Measurements from ENCODE around the gene ICAM5. TPM values are rescaled to one million over a fixed set of nuclear protein-coding genes. Genes with fewer than 3 reads are reported as not detected.
"Not testable (repeated sequence)": the region's sequence is repeated elsewhere in the genome, so short reads cannot be mapped to it uniquely, and the experiment has no call there.

The ICAM5 gene
- total RNA-seq, 1 experiment from 2014 or later: 14.8 TPM

- in situ Hi-C loops (cut with HindIII; ENCODE audit: low sequenced_read_pairs): no loop called here
- DNase-seq (ENCODE audit: low spot score): no peak
Observed at GRCh38 chr19:10268071-10268470, 21.7 kb upstream of the ICAM5 start.

GRCh38 chr19:10269333-10270179, 20.2 kb upstream of the ICAM5 start:
- in situ Hi-C loops (cut with HindIII; ENCODE audit: low sequenced_read_pairs): no loop called here
- peak; percentile 48 for DNase-seq (ENCODE audit: low spot score)

- DNase-seq (ENCODE audit: low spot score): no peak
- in situ Hi-C loops (cut with HindIII; ENCODE audit: low sequenced_read_pairs): no loop called here
Observed at GRCh38 chr19:10270180-10270615, 19.6 kb upstream of the ICAM5 start.

- DNase-seq (ENCODE audit: low spot score): no peak
- in situ Hi-C loops (cut with HindIII; ENCODE audit: low sequenced_read_pairs): no loop called here
Observed at GRCh38 chr19:10270616-10271394, 18.9 kb upstream of the ICAM5 start, which contains the start of gene ICAM1. Gene ICAM1 (plus strand): TSS chr19:10271120. CDS start chr19:10271160, 40 bp downstream.

- DNase-seq (ENCODE audit: low spot score): no peak
- in situ Hi-C loops (cut with HindIII; ENCODE audit: low sequenced_read_pairs): no loop called here
Observed at GRCh38 chr19:10271543-10272086, 18.1 kb upstream of the ICAM5 start.

- in situ Hi-C loops (cut with HindIII; ENCODE audit: low sequenced_read_pairs): no loop called here
- DNase-seq (ENCODE audit: low spot score): no peak
Observed at GRCh38 chr19:10274589-10274988, 15.2 kb upstream of the ICAM5 start.

GRCh38 chr19:10277795-10278589, 11.8 kb upstream of the ICAM5 start:
- in situ Hi-C loops (cut with HindIII; ENCODE audit: low sequenced_read_pairs): no loop called here
- DNase-seq (ENCODE audit: low spot score): no peak

GRCh38 chr19:10278935-10279334, 10.8 kb upstream of the ICAM5 start:
- in situ Hi-C loops (cut with HindIII; ENCODE audit: low sequenced_read_pairs): no loop called here
- DNase-seq (ENCODE audit: low spot score): no peak

- in situ Hi-C loops (cut with HindIII; ENCODE audit: low sequenced_read_pairs): no loop called here
- DNase-seq (ENCODE audit: low spot score): no peak
Observed at GRCh38 chr19:10279737-10280442, 9.9 kb upstream of the ICAM5 start.

- in situ Hi-C loops (cut with HindIII; ENCODE audit: low sequenced_read_pairs); DNase-seq (ENCODE audit: low spot score): not testable (repeated sequence)
Observed at GRCh38 chr19:10282043-10282442, 7.7 kb upstream of the ICAM5 start.

GRCh38 chr19:10283301-10284064, 6.3 kb upstream of the ICAM5 start:
- in situ Hi-C loops (cut with HindIII; ENCODE audit: low sequenced_read_pairs): no loop called here

GRCh38 chr19:10284065-10284959, 5.4 kb upstream of the ICAM5 start:
- no peak for DNase-seq (ENCODE audit: low spot score)
- in situ Hi-C loops (cut with HindIII; ENCODE audit: low sequenced_read_pairs): no loop called here

More at GRCh38 chr19:10283301-10284064, 6.3 kb upstream of the ICAM5 start:
- no peak for DNase-seq (ENCODE audit: low spot score)

GRCh38 chr19:10284960-10285278, 4.8 kb upstream of the ICAM5 start:
- in situ Hi-C loops (cut with HindIII; ENCODE audit: low sequenced_read_pairs): no loop called here
- DNase-seq (ENCODE audit: low spot score): no peak

- no peak for DNase-seq (ENCODE audit: low spot score)
- in situ Hi-C loops (cut with HindIII; ENCODE audit: low sequenced_read_pairs): no loop called here
Observed at GRCh38 chr19:10285393-10285792, 4.4 kb upstream of the ICAM5 start.

GRCh38 chr19:10286803-10287737, 2.7 kb upstream of the ICAM5 start, which contains the start of gene ICAM4:
Gene ICAM4 (plus strand): TSS chr19:10286955. CDS start chr19:10287013, 58 bp downstream.
- in situ Hi-C loops (cut with HindIII; ENCODE audit: low sequenced_read_pairs): no loop called here
- DNase-seq (ENCODE audit: low spot score): no peak

GRCh38 chr19:10288662-10289166, 1.0 kb upstream of the ICAM5 start:
- in situ Hi-C loops (cut with HindIII; ENCODE audit: low sequenced_read_pairs): no loop called here
- peak; percentile 48 for DNase-seq (ENCODE audit: low spot score)
